PC-3 (cell line): ENCODE data around the gene CTNND2. TPM values are rescaled to one million over a fixed set of nuclear protein-coding genes. Genes with fewer than 3 reads are reported as not detected.
A peak's percentile ranks its signal among the peaks of the same experiment; 100 is the strongest.

Source experiments
- ATAC-seq: fragments of 200-7000 bp; cut with Tn5 transposase; 2 replicates; pipeline ENCODE4 v1.9.1; 2020; ENCODE audit warnings: mild to moderate bottlenecking, moderate library complexity
- BruUV-seq: library from RNA; stranded (reverse); fragments of 400-500 nt; replicated peaks from 2 replicates; lab custom pipeline; 2021; lab: Mats Ljungman, UMichigan
- CTCF ChIA-PET: fragments of 300-600 bp; sonication (Branson Sonifier 250); formaldehyde crosslinking; loops from one replicate; lab custom pipeline; 2022; ENCODE audit warnings: antibody characterized with exemption; lab: Charles Lee
- POLR2A ChIA-PET: fragments of 300-600 bp; sonication (Branson Sonifier 250); formaldehyde crosslinking; loops from one replicate; lab custom pipeline; 2022; ENCODE audit warnings: antibody characterized with exemption; ENCODE audit not compliant: unreplicated experiment; lab: Charles Lee
- DNase-seq: peaks from one replicate; pipeline ENCODE4 v3.0.0-alpha.2; 2015
- H2AFZ ChIP-seq: fragments of 300-600 bp; sonication (generic); 2 replicates; pipeline ENCODE4 v1.6.0; 2016; ENCODE audit warnings: antibody characterized with exemption, low read length
- H3F3A ChIP-seq: fragments of 300-600 bp; sonication (generic); one replicate; pipeline ENCODE4 v1.6.0; 2017; ENCODE audit warnings: antibody characterized with exemption, low read length, control low read depth, mild to moderate bottlenecking; ENCODE audit not compliant: unreplicated experiment
- H3K27ac ChIP-seq: fragments of 300-600 bp; sonication (generic); 2 replicates; pipeline ENCODE4 v1.5.1; 2016; ENCODE audit warnings: mild to moderate bottlenecking, low read length
- H3K27me3 ChIP-seq: fragments of 300-600 bp; sonication (generic); 2 replicates; pipeline ENCODE4 v1.6.1; 2016; ENCODE audit warnings: low read length, mixed read lengths
- H3K36me3 ChIP-seq: fragments of 300-600 bp; sonication (generic); 2 replicates; pipeline ENCODE4 v1.6.1; 2016; ENCODE audit warnings: low read depth, mixed run types, low read length, mixed read lengths
- H3K4me1 ChIP-seq: fragments of 300-600 bp; sonication (generic); 2 replicates; pipeline ENCODE4 v1.5.1; 2016; ENCODE audit warnings: low read length; ENCODE audit not compliant: insufficient read depth
- H3K4me2 ChIP-seq: fragments of 300-600 bp; sonication (generic); 2 replicates; pipeline ENCODE4 v1.6.0; 2016; ENCODE audit warnings: low read length
- H3K4me3 ChIP-seq: fragments of 300-600 bp; sonication (generic); 2 replicates; pipeline ENCODE4 v1.5.1; 2016; ENCODE audit warnings: mild to moderate bottlenecking, low read length, mixed read lengths
- H3K79me2 ChIP-seq: fragments of 300-600 bp; sonication (generic); 2 replicates; pipeline ENCODE4 v1.6.1; 2017; ENCODE audit warnings: low read length, mixed read lengths
- H3K9ac ChIP-seq: fragments of 300-600 bp; sonication (generic); 2 replicates; pipeline ENCODE4 v1.6.0; 2016; ENCODE audit warnings: mild to moderate bottlenecking, low read length
- H3K9me2 ChIP-seq: fragments of 300-600 bp; sonication (generic); replicated peaks from 2 replicates; pipeline ENCODE4 v1.6.1; 2016; ENCODE audit warnings: mixed run types, low read length, mixed read lengths
- H3K9me3 ChIP-seq: fragments of 300-600 bp; sonication (generic); 2 replicates; pipeline ENCODE4 v1.6.1; 2016; ENCODE audit warnings: low read length, mixed read lengths
- H4K20me1 ChIP-seq: fragments of 300-600 bp; sonication (generic); 2 replicates; pipeline ENCODE4 v1.6.1; 2016; ENCODE audit warnings: low read length, mixed read lengths
- CTCF ChIP-seq: fragments of 300-600 bp; sonication (generic); conservative IDR thresholded peaks from 2 replicates; pipeline ENCODE4 v1.5.1; 2017; ENCODE audit warnings: antibody characterized with exemption, low read depth, mild to moderate bottlenecking, low read length
- EZH2 ChIP-seq: fragments of 300-600 bp; sonication (generic); IDR thresholded peaks from one replicate; pipeline ENCODE4 v1.6.1; 2017; ENCODE audit warnings: antibody characterized with exemption, mild to moderate bottlenecking, low read length; ENCODE audit not compliant: unreplicated experiment
- EZH2phosphoT487 ChIP-seq: fragments of 300-600 bp; sonication (generic); IDR thresholded peaks from 2 replicates; pipeline ENCODE4 v1.6.1; 2018; ENCODE audit warnings: mild to moderate bottlenecking, antibody characterized with exemption, low read length, borderline replicate concordance
- intact Hi-C: fragments of 100-400 bp; cut with micrococcal nuclease; formaldehyde crosslinking; loops from 2 replicates; pipeline ENCODE4 v1.9.0; 2023
- total RNA-seq: library from RNA; depleted of rRNA; stranded (reverse); fragments of >200 nt; gene quantifications from 2 replicates; pipeline ENCODE4 v1.2.3, GENCODE V29; 2014

CTNND2 gene
- total RNA-seq, 1 experiment from 2014 or later = 1.8 TPM

- Histone ChIP-seq H2AFZ (no peak overlapping the region), H3K4me1 (peaks cover 9% of the 10 kb centered on the region; the same call in 1 of the 2 replicates), H3K27ac (no peak overlapping the region), H3K4me3 (no peak overlapping the region), H3K79me2 (no peaks in the 10 kb centered on the region), H3K27me3 (no peaks in the 10 kb centered on the region), H3K9me2 (no peaks in the 10 kb centered on the region), H4K20me1 (no peaks in the 10 kb centered on the region), H3K9ac (no peak overlapping the region), H3F3A (no peaks in the 10 kb centered on the region), H3K36me3 (no peaks in the 10 kb centered on the region), H3K9me3 (no peaks in the 10 kb centered on the region), H3K4me2 (no peak overlapping the region)
- no TSS peak for BruUV-seq
- CTCF ChIA-PET = no interaction called here
- DNase-seq (no peak), ATAC-seq (no peak)
- intact Hi-C loops = no loop called here
- TF ChIP-seq CTCF = no peak
- TF ChIP-seq EZH2phosphoT487 = no peak
- TF ChIP-seq EZH2 = no peak
- POLR2A ChIA-PET = no interaction called here
Observed at GRCh38 chr5:11814373-11814772, 89.9 kb downstream of the CTNND2 start.

GRCh38 chr5:11809407-11809806 is 94.8 kb downstream of the CTNND2 start:
- no peak overlapping the region for H2AFZ ChIP-seq
- H3K4me3 ChIP-seq = no peak overlapping the region
- no peaks in the 10 kb centered on the region for H3K27me3 ChIP-seq
- intact Hi-C loops = no loop called here
- no peak for TF ChIP-seq EZH2
- TF ChIP-seq EZH2phosphoT487 = no peak
- no peak for TF ChIP-seq CTCF
- peak overlapping the region; percentile 65 for H3K27ac ChIP-seq
- peaks cover 18% of the 10 kb centered on the region for H3K4me1 ChIP-seq
- peak; percentile 70 for ATAC-seq
- no peaks in the 10 kb centered on the region for H3F3A ChIP-seq
- peak overlapping the region; percentile 27 for H3K4me2 ChIP-seq
- ChIA-PET CTCF (no interaction called here), POLR2A (interaction anchor here (0.5 kb wide), 1 partner anchor 175 kb away, joined by 4 read pairs; no protein-coding TSS in a partner anchor)
- DNase-seq = peak; percentile 94
- H4K20me1 ChIP-seq = no peaks in the 10 kb centered on the region
- no peaks in the 10 kb centered on the region for H3K36me3 ChIP-seq
- H3K9me2 ChIP-seq = no peaks in the 10 kb centered on the region
- no peak overlapping the region for H3K9ac ChIP-seq
- H3K79me2 ChIP-seq = no peaks in the 10 kb centered on the region
- BruUV-seq = no TSS peak
- no peaks in the 10 kb centered on the region for H3K9me3 ChIP-seq

- no TSS peak for BruUV-seq
- TF ChIP-seq EZH2 (no peak), EZH2phosphoT487 (no peak), CTCF (no peak)
- Histone ChIP-seq H3K9me2 (no peaks in the 10 kb centered on the region), H3K9ac (no peak overlapping the region), H3K4me1 (peaks cover 24% of the 10 kb centered on the region), H3F3A (no peaks in the 10 kb centered on the region), H3K9me3 (no peaks in the 10 kb centered on the region), H3K79me2 (no peaks in the 10 kb centered on the region), H4K20me1 (no peaks in the 10 kb centered on the region), H3K36me3 (no peaks in the 10 kb centered on the region), H3K27ac (no peak overlapping the region), H3K27me3 (no peaks in the 10 kb centered on the region), H3K4me2 (peak overlapping the region; percentile 49), H2AFZ (0 out of 2 replicates have a peak overlapping the region, but pooled peaks have one; percentile 2), H3K4me3 (no peak overlapping the region)
- ChIA-PET POLR2A (interaction anchor here (0.7 kb wide), 1 partner anchor 658 kb away, joined by 3 read pairs; no protein-coding TSS in a partner anchor), CTCF (no interaction called here)
- ATAC-seq (peak; percentile 66), DNase-seq (peak; percentile 80)
- intact Hi-C loops = no loop called here
Observed at GRCh38 chr5:11803436-11803835, 100.8 kb downstream of the CTNND2 start.
